Neural cell (in vitro differentiated cells): ENCODE measurements around the gene SEPTIN1. TPM values are rescaled to one million over a fixed set of nuclear protein-coding genes. Genes with fewer than 3 reads are reported as not detected.

Experiments
- H2AFZ ChIP-seq: fragments of 200-600, 300-800 bp; sonication (generic), shearing (Covaris generic); 2 replicates; pipeline ENCODE4 v1.6.0; 2014; ENCODE audit warnings: low read depth, mild to moderate bottlenecking, antibody characterized with exemption, low read length, moderate library complexity
- H3F3A ChIP-seq: fragments of 200-600 bp; shearing (Covaris generic); 2 replicates; pipeline ENCODE4 v1.6.1; 2016; ENCODE audit warnings: mild to moderate bottlenecking, moderate library complexity, mixed read lengths, antibody characterized with exemption, low read length; ENCODE audit not compliant: insufficient read depth, poor library complexity, severe bottlenecking
- H3K27ac ChIP-seq: fragments of 200-600, 300-800 bp; sonication (generic), shearing (Covaris generic); 2 replicates; pipeline ENCODE4 v1.5.1; 2014; ENCODE audit warnings: mild to moderate bottlenecking, low read length, moderate library complexity
- H3K27me3 ChIP-seq: fragments of 300-800, 200-600 bp; sonication (generic), shearing (Covaris generic); 2 replicates; pipeline ENCODE4 v1.6.0; 2014; ENCODE audit warnings: mild to moderate bottlenecking, low read depth, low read length, moderate library complexity; ENCODE audit not compliant: insufficient read depth
- H3K36me3 ChIP-seq: fragments of 300-800, 200-600 bp; sonication (generic), shearing (Covaris generic); 2 replicates; pipeline ENCODE4 v1.5.1; 2014; ENCODE audit warnings: mild to moderate bottlenecking, antibody characterized with exemption, low read length, moderate library complexity; ENCODE audit not compliant: insufficient read depth
- H3K4me2 ChIP-seq: fragments of 300-800, 200-600 bp; sonication (generic), shearing (Covaris generic); 2 replicates; pipeline ENCODE4 v1.6.0; 2014; ENCODE audit warnings: mild to moderate bottlenecking, low read length
- H3K4me3 ChIP-seq: fragments of 300-800, 200-600 bp; sonication (generic), shearing (Covaris generic); 2 replicates; pipeline ENCODE4 v1.5.1; 2014; ENCODE audit warnings: mild to moderate bottlenecking, low read length, moderate library complexity
- H3K79me2 ChIP-seq: fragments of 200-600 bp; shearing (Covaris generic); replicated peaks from 2 replicates; pipeline ENCODE4 v1.6.0; 2014; ENCODE audit warnings: mild to moderate bottlenecking, low read length, moderate library complexity; ENCODE audit not compliant: insufficient read depth
- H3K9ac ChIP-seq: fragments of 300-800, 200-600 bp; sonication (generic), shearing (Covaris generic); 2 replicates; pipeline ENCODE4 v1.6.1; 2016; ENCODE audit warnings: mild to moderate bottlenecking, low read length, mixed read lengths
- H3K9me2 ChIP-seq: fragments of 200-600 bp; shearing (Covaris generic); 2 replicates; pipeline ENCODE4 v1.6.1; 2016; ENCODE audit warnings: mild to moderate bottlenecking, low read length, mixed read lengths; ENCODE audit not compliant: insufficient read depth
- H3K9me3 ChIP-seq: fragments of 200-600, 300-800 bp; sonication (generic), shearing (Covaris generic); 2 replicates; pipeline ENCODE4 v1.6.1; 2016; ENCODE audit warnings: mild to moderate bottlenecking, mixed run types, low read length, moderate library complexity, mixed read lengths
- H4K20me1 ChIP-seq: fragments of 200-600 bp; shearing (Covaris generic); 2 replicates; pipeline ENCODE4 v1.6.1; 2016; ENCODE audit warnings: mild to moderate bottlenecking, mixed run types; ENCODE audit not compliant: insufficient read depth
- EP300 ChIP-seq: fragments of 450-650 bp; conservative IDR thresholded peaks from 2 replicates; pipeline ENCODE4 v1.6.1; 2014; ENCODE audit warnings: antibody characterized with exemption, mild to moderate bottlenecking, moderate library complexity; ENCODE audit not compliant: poor library complexity, severe bottlenecking
- EZH2 ChIP-seq: fragments of 200-600, 300-800 bp; shearing (Covaris generic), sonication (generic); IDR thresholded peaks from 2 replicates; pipeline ENCODE4 v1.6.1; 2014; ENCODE audit warnings: antibody characterized with exemption, low read length, borderline replicate concordance, mild to moderate bottlenecking; ENCODE audit not compliant: insufficient read depth, poor library complexity, severe bottlenecking
- MXI1 ChIP-seq: fragments of 450-650 bp; conservative IDR thresholded peaks from 2 replicates; pipeline ENCODE4 v1.6.1; 2014; ENCODE audit warnings: antibody characterized with exemption, mild to moderate bottlenecking; ENCODE audit not compliant: poor library complexity, severe bottlenecking
- POLR2AphosphoS5 ChIP-seq: IDR thresholded peaks from 2 replicates; pipeline ENCODE4 v1.6.1; 2012
- RAD21 ChIP-seq: fragments of 450-650 bp; conservative IDR thresholded peaks from 2 replicates; pipeline ENCODE4 v1.6.1; 2014; ENCODE audit warnings: antibody characterized with exemption, mild to moderate bottlenecking, moderate library complexity
- SMC3 ChIP-seq: fragments of 450-650 bp; conservative IDR thresholded peaks from 2 replicates; pipeline ENCODE4 v1.6.1; 2014; ENCODE audit warnings: antibody characterized with exemption, mild to moderate bottlenecking, moderate library complexity; ENCODE audit not compliant: poor library complexity
- TAF1 ChIP-seq: IDR thresholded peaks from 2 replicates; pipeline ENCODE4 v1.6.1; 2012; ENCODE audit warnings: low read depth
- polyA plus RNA-seq: library from polyadenylated mRNA; depleted of rRNA; stranded (reverse); fragments of >200 nt; gene quantifications from 2 replicates; pipeline ENCODE4 v1.2.3, GENCODE V29; 2014
- TF ChIP-seq, protein P1 (sequence below): fragments of 450-650 bp; IDR thresholded peaks from 2 replicates; pipeline ENCODE4 v1.5.1; 2014; ENCODE audit warnings: antibody characterized with exemption, mild to moderate bottlenecking, moderate library complexity; ENCODE audit not compliant: poor library complexity, severe bottlenecking
- TF ChIP-seq, protein P2 (sequence below): IDR thresholded peaks from 2 replicates; pipeline ENCODE4 v1.6.1; 2012; ENCODE audit warnings: borderline replicate concordance

SEPTIN1 gene
- polyA plus RNA-seq, 1 donor from 2014 or later = 0.38 TPM

DNA sequence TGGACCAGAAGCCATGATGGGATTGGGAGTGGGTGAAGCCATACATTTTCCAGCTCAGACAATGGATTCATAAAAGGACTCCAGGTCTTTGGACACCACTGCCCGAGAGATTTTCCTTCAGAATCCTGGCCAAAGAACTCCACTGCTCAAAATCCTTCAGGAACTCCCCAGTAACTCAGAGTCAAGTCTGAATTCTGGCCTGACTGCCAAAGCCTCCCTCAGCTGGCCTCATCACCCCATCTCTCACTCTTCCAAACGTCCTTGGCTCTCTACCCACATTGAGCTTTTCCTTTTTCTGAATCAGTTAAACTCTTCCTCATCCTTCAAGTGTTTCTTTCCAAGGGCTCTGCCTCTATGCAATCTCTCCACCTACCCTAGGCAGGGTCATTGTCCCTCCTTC is 1.2 kb upstream of the SEPTIN1 start:
- Histone ChIP-seq H3K27ac (no peak overlapping the region), H3K79me2 (peaks cover 5% of the 10 kb centered on the region), H3K27me3 (no peaks in the 10 kb centered on the region), H3K9me2 (no peaks in the 10 kb centered on the region), H3K9ac (no peak overlapping the region), H4K20me1 (no peaks in the 10 kb centered on the region), H3F3A (no peaks in the 10 kb centered on the region), H3K4me3 (no peak overlapping the region), H3K36me3 (no peaks in the 10 kb centered on the region), H3K4me2 (no peak overlapping the region), H3K9me3 (no peaks in the 10 kb centered on the region), H2AFZ (no peak overlapping the region)
- TF ChIP-seq RAD21 (no peak), MXI1 (no peak), EZH2 (no peak), POLR2AphosphoS5 (no peak), TAF1 (no peak), EP300 (no peak), SMC3 (no peak)
- TF ChIP-seq, protein P1, sequence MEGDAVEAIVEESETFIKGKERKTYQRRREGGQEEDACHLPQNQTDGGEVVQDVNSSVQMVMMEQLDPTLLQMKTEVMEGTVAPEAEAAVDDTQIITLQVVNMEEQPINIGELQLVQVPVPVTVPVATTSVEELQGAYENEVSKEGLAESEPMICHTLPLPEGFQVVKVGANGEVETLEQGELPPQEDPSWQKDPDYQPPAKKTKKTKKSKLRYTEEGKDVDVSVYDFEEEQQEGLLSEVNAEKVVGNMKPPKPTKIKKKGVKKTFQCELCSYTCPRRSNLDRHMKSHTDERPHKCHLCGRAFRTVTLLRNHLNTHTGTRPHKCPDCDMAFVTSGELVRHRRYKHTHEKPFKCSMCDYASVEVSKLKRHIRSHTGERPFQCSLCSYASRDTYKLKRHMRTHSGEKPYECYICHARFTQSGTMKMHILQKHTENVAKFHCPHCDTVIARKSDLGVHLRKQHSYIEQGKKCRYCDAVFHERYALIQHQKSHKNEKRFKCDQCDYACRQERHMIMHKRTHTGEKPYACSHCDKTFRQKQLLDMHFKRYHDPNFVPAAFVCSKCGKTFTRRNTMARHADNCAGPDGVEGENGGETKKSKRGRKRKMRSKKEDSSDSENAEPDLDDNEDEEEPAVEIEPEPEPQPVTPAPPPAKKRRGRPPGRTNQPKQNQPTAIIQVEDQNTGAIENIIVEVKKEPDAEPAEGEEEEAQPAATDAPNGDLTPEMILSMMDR = no peak
- TF ChIP-seq, protein P2, sequence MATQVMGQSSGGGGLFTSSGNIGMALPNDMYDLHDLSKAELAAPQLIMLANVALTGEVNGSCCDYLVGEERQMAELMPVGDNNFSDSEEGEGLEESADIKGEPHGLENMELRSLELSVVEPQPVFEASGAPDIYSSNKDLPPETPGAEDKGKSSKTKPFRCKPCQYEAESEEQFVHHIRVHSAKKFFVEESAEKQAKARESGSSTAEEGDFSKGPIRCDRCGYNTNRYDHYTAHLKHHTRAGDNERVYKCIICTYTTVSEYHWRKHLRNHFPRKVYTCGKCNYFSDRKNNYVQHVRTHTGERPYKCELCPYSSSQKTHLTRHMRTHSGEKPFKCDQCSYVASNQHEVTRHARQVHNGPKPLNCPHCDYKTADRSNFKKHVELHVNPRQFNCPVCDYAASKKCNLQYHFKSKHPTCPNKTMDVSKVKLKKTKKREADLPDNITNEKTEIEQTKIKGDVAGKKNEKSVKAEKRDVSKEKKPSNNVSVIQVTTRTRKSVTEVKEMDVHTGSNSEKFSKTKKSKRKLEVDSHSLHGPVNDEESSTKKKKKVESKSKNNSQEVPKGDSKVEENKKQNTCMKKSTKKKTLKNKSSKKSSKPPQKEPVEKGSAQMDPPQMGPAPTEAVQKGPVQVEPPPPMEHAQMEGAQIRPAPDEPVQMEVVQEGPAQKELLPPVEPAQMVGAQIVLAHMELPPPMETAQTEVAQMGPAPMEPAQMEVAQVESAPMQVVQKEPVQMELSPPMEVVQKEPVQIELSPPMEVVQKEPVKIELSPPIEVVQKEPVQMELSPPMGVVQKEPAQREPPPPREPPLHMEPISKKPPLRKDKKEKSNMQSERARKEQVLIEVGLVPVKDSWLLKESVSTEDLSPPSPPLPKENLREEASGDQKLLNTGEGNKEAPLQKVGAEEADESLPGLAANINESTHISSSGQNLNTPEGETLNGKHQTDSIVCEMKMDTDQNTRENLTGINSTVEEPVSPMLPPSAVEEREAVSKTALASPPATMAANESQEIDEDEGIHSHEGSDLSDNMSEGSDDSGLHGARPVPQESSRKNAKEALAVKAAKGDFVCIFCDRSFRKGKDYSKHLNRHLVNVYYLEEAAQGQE = no peak

DNA sequence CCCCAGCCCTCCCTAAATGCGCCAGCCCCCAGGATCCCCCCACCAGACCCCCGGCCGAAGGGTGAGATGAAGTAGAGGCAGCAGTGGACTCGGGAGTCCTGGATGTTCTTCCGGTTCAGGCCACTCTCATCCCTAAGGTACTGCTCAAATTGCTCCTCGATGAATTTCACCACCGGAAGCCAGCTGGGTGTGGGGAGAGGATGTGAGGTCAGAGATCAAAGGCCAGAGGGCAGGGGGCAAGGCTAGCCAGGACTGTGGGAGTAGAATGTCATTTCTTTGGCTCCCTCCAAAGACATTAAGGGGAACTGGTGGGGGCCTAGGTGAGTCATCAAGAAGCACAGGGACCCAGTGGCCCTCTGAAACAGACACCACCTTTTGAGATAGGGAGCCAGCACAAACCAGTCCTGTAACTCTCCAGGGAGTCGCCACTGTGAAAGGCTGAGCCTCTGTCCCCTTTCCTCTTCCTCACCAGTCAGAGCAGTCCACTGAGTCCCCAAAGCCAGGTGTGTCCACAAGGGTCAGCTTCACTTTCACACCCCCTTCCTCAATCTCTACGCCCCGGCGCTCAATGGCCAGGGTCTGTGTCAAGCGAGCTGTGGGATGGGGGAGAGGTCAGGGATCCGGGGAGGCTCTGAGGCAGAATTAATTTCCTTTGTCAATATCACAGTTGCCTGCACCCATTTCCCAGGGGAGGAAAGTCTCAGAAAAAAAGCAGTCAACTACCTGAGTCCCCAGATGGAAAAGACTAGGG is 895 bp downstream of the SEPTIN1 start:
- H3K9me2 ChIP-seq = no peaks in the 10 kb centered on the region
- no peak overlapping the region for H3K9ac ChIP-seq
- peaks cover 5% of the 10 kb centered on the region for H3K79me2 ChIP-seq
- H3F3A ChIP-seq = no peaks in the 10 kb centered on the region
- no peak overlapping the region for H2AFZ ChIP-seq
- H4K20me1 ChIP-seq = no peaks in the 10 kb centered on the region
- no peaks in the 10 kb centered on the region for H3K9me3 ChIP-seq
- no peaks in the 10 kb centered on the region for H3K36me3 ChIP-seq
- H3K27me3 ChIP-seq = no peaks in the 10 kb centered on the region
- no peak overlapping the region for H3K27ac ChIP-seq
- no peak overlapping the region for H3K4me2 ChIP-seq
- H3K4me3 ChIP-seq = no peak overlapping the region
- TF ChIP-seq EZH2 = no peak
- no peak for TF ChIP-seq SMC3
- TF ChIP-seq, protein P1 = no peak
- no peak for TF ChIP-seq RAD21
- no peak for TF ChIP-seq MXI1
- no peak for TF ChIP-seq TAF1
